Kidney (tissue), 14 donors: ENCODE results near the gene ETV6. TPM values are rescaled to one million over a fixed set of nuclear protein-coding genes. Genes with fewer than 3 reads are reported as not detected.
A peak's percentile ranks its signal among the peaks of the same experiment; 100 is the strongest.

ENCODE experiments used
- DNase-seq, 5 donors: peaks; one replicate each; pipeline ENCODE4 v3.0.0-alpha.2; 2013 to 2020
- FAIRE-seq: peaks from 2 replicates; lab custom pipeline; 2012; peaks lifted over from hg19 to GRCh38; lab: Jason Lieb, UNC
- H3K27ac ChIP-seq, 2 donors: one replicate each; pipeline ENCODE4 v1.7.0; 2013; ENCODE audit warnings: low read depth in 2 of 2, low read length in 2 of 2, inconsistent platforms in 1 of 2
- H3K27me3 ChIP-seq: one replicate; pipeline ENCODE4 v1.7.1; 2013; ENCODE audit warnings: low read length, inconsistent platforms; ENCODE audit not compliant: control insufficient read depth, insufficient read depth
- H3K36me3 ChIP-seq, 3 donors: one replicate each; pipeline versions ENCODE4 v1.7.0 to v1.7.1; 2013; ENCODE audit warnings: low read length in 3 of 3, control low read depth in 1 of 3, inconsistent platforms in 1 of 3; ENCODE audit not compliant: insufficient read depth in 3 of 3, control insufficient read depth in 2 of 3
- H3K4me1 ChIP-seq, 3 donors: one replicate each; pipeline versions ENCODE4 v1.7.0 to v1.7.1; 2013; ENCODE audit warnings: low read length in 3 of 3, inconsistent platforms in 1 of 3, low read depth in 1 of 3; ENCODE audit not compliant: control insufficient read depth in 2 of 3, insufficient read depth in 2 of 3
- H3K4me3 ChIP-seq, 3 donors: one replicate each; pipeline versions ENCODE4 v1.7.0 to v1.8.1; 2013; ENCODE audit warnings: low read length in 3 of 3, control low read depth in 1 of 3, inconsistent platforms in 1 of 3
- H3K9ac ChIP-seq, 3 donors: one replicate each; pipeline versions ENCODE4 v1.7.0 to v1.7.1; 2013; ENCODE audit warnings: low read length in 3 of 3, control low read depth in 1 of 3, inconsistent platforms in 1 of 3
- H3K9me3 ChIP-seq, 3 donors: one replicate each; pipeline versions ENCODE4 v1.7.0 to v1.7.1; 2013; ENCODE audit warnings: low read length in 3 of 3, control low read depth in 1 of 3, inconsistent platforms in 1 of 3; ENCODE audit not compliant: control insufficient read depth in 2 of 3, insufficient read depth in 1 of 3
- CTCF ChIP-seq: IDR thresholded peaks from 3 replicates; pipeline ENCODE4 v1.5.1; 2012; ENCODE audit warnings: mild to moderate bottlenecking, moderate library complexity, borderline replicate concordance; ENCODE audit not compliant: insufficient read depth; ENCODE audit errors: extremely low read depth
- intact Hi-C: fragments of 100-400 bp; cut with DNase I; formaldehyde crosslinking; loops from one replicate; pipeline ENCODE4 v1.11.1; 2022
- polyA plus RNA-seq: library from polyadenylated mRNA; stranded (reverse); fragments of 350-450 nt; fragmentation: Illumina TruSeq; extraction: RNeasy Lipid Tissue Mini Kit (QIAGEN cat#74804); gene quantifications from one replicate; pipeline ENCODE4 v1.2.3, GENCODE V29; 2014; ENCODE audit warnings: low read depth, low replicate concordance; ENCODE audit not compliant: insufficient read depth
- total RNA-seq: library from RNA; stranded (reverse); fragmentation: NEBNext Ultra II Directional; extraction: Animal tissue kit (Norgen Biotek cat#: 25700); gene quantifications from one replicate; pipeline ENCODE4 v1.2.1, GENCODE V29; 2021
- donor health status: control.
- donor health status: control.
- donor health status: control.
- donor health status: control.
- donor health status: control.
- donor health status: DM: yes; HTN: yes; CAD: no.
- donor health status: Normal renal cell carcinoma (clear cell type).

ETV6 gene
- total and polyA plus RNA-seq, 2 donors from 2014 or later = 5.2 to 59.8 TPM

- DNase-seq (no peak), FAIRE-seq (no peak)
- Histone ChIP-seq H3K27ac (no peak overlapping the region), H3K36me3 (no peaks in the 10 kb centered on the region), H3K9me3 (no peaks in the 10 kb centered on the region), H3K27me3 (no peaks in the 10 kb centered on the region), H3K4me1 (peaks cover 0 to 8% (median 0%) of the 10 kb centered on the region in 3 donors), H3K9ac (no peak overlapping the region), H3K4me3 (no peak overlapping the region)
- intact Hi-C loops = no loop called here
- TF ChIP-seq CTCF = no peak
Measured at GRCh38 chr12:11618046-11618445, 31.4 kb upstream of the ETV6 start.

DNA sequence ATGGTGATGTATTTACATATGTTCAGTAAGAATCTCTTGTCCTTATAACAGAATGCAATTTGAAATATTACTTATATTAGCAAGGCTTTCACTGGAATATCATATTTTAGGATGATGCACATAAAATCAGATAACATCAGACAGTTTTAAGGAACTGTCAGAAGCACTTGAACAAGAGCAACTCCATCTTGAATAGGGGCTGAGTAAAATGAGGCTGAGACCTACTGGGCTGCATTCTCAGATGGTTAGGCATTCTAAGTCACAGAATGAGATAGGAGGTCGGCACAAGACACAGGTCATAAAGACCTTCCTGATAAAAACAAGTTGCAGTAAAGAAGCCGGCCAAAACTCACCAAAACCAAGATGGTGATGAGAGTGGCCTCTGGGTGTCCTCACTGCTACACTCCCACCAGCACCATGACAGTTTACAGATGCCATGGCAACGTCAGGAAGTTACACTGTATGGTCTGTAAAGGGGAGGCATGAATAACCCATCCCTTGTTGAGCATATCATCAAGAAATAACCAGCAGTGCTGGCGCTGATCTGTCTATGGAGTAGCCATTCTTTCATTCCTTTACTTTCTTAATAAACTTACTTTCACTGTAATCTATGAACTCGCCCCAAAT lies 27.6 kb upstream of the ETV6 start:
- Histone ChIP-seq H3K4me1 (peaks cover 0 to 8% (median 0%) of the 10 kb centered on the region in 3 donors), H3K27ac (no peak overlapping the region), H3K36me3 (no peaks in the 10 kb centered on the region), H3K4me3 (no peak overlapping the region), H3K9ac (no peak overlapping the region), H3K27me3 (no peaks in the 10 kb centered on the region), H3K9me3 (peaks cover 0 to 3% (median 0%) of the 10 kb centered on the region in 3 donors)
- DNase-seq (peak in 1 of 5 donors; percentile 14), FAIRE-seq (no peak)
- intact Hi-C loops = no loop called here
- TF ChIP-seq CTCF = peak; percentile 16

DNA sequence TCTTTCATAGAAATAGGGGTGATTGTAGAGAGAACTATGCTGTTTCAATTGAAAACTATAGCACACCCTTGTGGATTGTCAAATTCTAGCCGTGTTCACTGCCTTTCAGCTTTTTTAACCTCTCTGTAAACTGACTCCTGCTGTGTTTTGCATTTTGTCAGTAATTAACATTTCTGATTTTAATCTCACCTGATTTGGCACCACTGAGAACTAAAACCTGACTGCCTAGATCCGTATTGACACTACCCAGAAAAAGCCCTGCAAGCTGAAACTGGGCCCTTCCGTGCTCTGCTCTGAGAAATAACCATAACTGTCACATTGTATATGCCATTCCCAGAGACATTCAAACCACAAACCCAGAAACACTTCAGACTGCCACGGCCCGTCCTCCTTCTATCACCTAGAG lies 26.6 kb upstream of the ETV6 start:
- H3K9ac ChIP-seq = no peak overlapping the region
- H3K9me3 ChIP-seq = peaks cover 0 to 3% (median 0%) of the 10 kb centered on the region in 3 donors
- FAIRE-seq (peak; percentile 35), DNase-seq (peak in 1 of 5 donors; percentile 22)
- H3K27ac ChIP-seq = no peak overlapping the region
- H3K27me3 ChIP-seq = no peaks in the 10 kb centered on the region
- no peaks in the 10 kb centered on the region for H3K36me3 ChIP-seq
- H3K4me3 ChIP-seq = no peak overlapping the region
- peaks cover 0 to 8% (median 0%) of the 10 kb centered on the region in 3 donors for H3K4me1 ChIP-seq
- intact Hi-C loops = no loop called here
- peak; percentile 28 for TF ChIP-seq CTCF
